KOPT-K1 (cell line): ENCODE measurements around the gene A2ML1.
"Not testable (repeated sequence)": the region's sequence is repeated elsewhere in the genome, so short reads cannot be mapped to it uniquely, and the experiment has no call there.

Experiments
- H3K27ac ChIP-seq: fragments of 200-600 bp; sonication (generic); 2 replicates; pipeline ENCODE4 v1.5.1; 2016; ENCODE audit warnings: antibody characterized with exemption, mild to moderate bottlenecking, low read depth, low read length; ENCODE audit not compliant: poor library complexity, severe bottlenecking
- H3K36me3 ChIP-seq: fragments of 200-600 bp; sonication (generic); 2 replicates; pipeline ENCODE4 v1.5.1; 2017; ENCODE audit warnings: antibody characterized with exemption, mild to moderate bottlenecking, low read length, moderate library complexity; ENCODE audit not compliant: insufficient read depth
- H3K9me3 ChIP-seq: fragments of 200-600 bp; sonication (generic); 2 replicates; pipeline ENCODE4 v1.5.1; 2017; ENCODE audit warnings: antibody characterized with exemption, low read length, mild to moderate bottlenecking; ENCODE audit not compliant: insufficient read depth, poor library complexity, severe bottlenecking

The A2ML1 gene

DNA sequence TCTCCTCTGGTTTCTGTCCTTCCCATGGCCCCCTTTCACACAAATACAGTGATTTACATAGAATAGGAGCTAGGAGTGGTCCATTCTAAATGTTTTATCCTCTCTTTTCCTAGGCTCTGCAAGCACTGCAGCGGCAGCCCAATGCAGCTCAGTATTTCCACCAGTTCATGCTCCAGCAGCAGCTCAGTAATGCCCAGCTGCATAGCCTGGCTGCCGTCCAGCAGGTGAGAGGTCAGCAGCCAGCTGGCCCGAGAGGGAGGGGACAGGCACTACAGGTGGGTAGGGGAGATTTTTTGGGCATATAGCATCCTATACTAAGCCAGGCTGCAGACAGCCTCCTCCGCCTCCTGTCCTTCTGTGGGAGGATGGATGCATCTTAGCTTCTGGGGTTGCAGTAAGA lies 97.2 kb downstream of the A2ML1 start:
- peaks cover 48% of the 10 kb centered on the region for H3K36me3 ChIP-seq
- H3K9me3 ChIP-seq, H3K27ac ChIP-seq: not testable (repeated sequence)

DNA sequence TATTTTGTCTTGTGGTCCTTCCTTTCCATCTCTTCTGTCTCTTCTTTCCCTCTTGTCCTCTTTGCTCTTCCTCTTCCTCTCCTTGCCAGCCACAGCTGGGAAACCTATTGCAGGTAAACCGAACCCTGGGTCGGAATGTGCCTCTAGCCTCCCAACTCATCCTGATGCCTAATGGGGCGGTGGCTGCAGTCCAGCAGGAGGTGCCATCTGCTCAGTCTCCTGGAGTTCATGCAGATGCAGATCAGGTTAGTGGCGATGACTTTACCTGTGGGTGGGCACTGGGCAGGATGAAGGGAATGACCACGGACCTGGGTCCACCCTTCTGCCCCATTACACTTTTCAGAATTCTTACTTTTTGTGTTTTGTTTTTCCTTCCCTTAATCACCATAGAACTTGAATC lies 100.1 kb downstream of the A2ML1 start:
- H3K27ac ChIP-seq, result no peak overlapping the region
- H3K9me3 ChIP-seq, result no peaks in the 10 kb centered on the region
- peaks cover 48% of the 10 kb centered on the region for H3K36me3 ChIP-seq
